ENCODE data around the gene SWSAP1.

The SWSAP1 gene

DNA sequence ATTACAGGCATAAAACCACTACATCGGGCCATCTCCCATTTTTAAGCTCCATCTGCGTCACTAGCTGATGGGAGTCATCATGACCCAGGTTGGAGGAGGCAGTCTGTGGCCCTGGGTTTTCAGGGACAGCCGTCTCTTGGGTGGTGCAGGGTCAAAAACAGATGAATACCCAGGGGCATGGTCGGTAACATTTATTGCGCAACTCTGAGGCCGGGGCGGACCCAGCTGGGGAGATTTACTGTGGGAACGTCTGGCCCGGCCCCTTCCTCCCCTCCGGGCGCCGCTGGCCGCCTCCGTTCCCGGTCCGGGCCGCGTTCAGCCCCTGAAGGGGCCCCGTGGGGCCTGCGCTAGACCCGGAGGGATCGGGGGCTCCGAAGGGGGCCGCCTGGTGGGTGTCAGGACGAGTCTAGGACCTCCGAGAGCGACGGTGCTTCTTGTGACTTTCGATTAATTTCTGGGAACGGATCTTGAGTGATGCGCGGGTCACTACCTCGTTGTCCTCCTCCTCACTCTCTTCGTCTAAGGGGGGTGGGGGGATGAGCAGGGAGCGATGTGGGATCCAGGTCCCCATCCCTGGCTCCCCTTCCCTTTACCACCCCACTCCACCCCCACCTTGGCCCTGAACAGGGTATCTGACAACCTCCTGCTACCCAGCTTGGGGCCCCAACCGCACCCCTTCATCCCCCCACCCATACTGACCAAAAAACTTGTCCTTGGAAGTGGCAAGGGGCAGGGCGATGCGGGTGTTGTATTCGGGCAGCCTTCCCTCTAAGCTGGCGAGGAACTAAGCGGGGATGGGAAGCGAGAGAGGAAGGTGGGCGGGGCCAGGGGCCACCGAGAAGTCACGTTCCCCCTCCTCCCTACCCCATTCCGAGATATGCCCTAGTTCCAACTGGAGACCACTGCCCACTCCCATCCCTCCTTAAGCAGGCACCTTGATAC lies 46.2 kb downstream of the SWSAP1 start:
- no CpG with 5 or more reads among the region's 46 CpGs for WGBS (ENCODE audit: extremely low coverage, insufficient coverage, insufficient read length)
- peak overlapping the region; percentile 1 for H4K91ac ChIP-seq (ENCODE audit: low read depth, low read length)

GRCh38 chr19:11421371-11422098 lies 47.1 kb downstream of the SWSAP1 start:
- Histone ChIP-seq H3K79me1 (ENCODE audit: low read length) (peaks cover 7% of the 10 kb centered on the region), H3K9me3 (ENCODE audit: insufficient read depth, low read depth, low read length) (peaks cover 13% of the 10 kb centered on the region), H2BK5ac (ENCODE audit: low read depth, low read length, poor library complexity) (no peak overlapping the region), H3K4me2 (ENCODE audit: low read length) (peak overlapping the region; percentile 15), H2AFZ (ENCODE audit: insufficient read depth, low read length, poor library complexity) (peak overlapping the region; percentile 12), H2BK12ac (ENCODE audit: low read length) (peak overlapping the region; percentile 25), H3K14ac (ENCODE audit: low read length) (no peak overlapping the region), H3K18ac (ENCODE audit: low read length) (peak overlapping the region; percentile 16), H2BK120ac (ENCODE audit: insufficient read depth, low read length, poor library complexity) (no peak overlapping the region), H4K12ac (ENCODE audit: low read depth, low read length) (peak overlapping the region; percentile 37), H3K27me3 (ENCODE audit: insufficient read depth, low read length) (peaks cover 8% of the 10 kb centered on the region), H3K9ac (ENCODE audit: low read length) (no peak overlapping the region), H3K79me2 (ENCODE audit: control insufficient read depth, insufficient read depth, low read length, poor library complexity) (peaks cover 2% of the 10 kb centered on the region), H3K4ac (ENCODE audit: low read depth, low read length) (no peak overlapping the region), H3K4me1 (ENCODE audit: control insufficient read depth in 1 of 2, insufficient read depth in 2 of 2, low read length in 2 of 2) (peaks cover 18 to 24% of the 10 kb centered on the region in 2 experiments), H3K23ac (ENCODE audit: low read length) (no peak overlapping the region), H2AK5ac (ENCODE audit: low read length) (no peak overlapping the region), H4K8ac (ENCODE audit: low read depth, low read length) (peak overlapping the region; percentile 12), H4K91ac (ENCODE audit: low read depth, low read length) (no peak overlapping the region), H3K36me3 (ENCODE audit: control insufficient read depth in 1 of 2, insufficient read depth in 2 of 2, low read length in 2 of 2) (no peaks in the 10 kb centered on the region), H3K27ac (ENCODE audit: low read depth, low read length) (no peak overlapping the region), H3K4me3 (ENCODE audit: low read depth, low read length) (peak overlapping the region; percentile 0)
- peak; percentile 45 to 64 for DNase-seq
- WGBS (ENCODE audit: extremely low coverage, insufficient coverage, insufficient read length) = no CpG with 5 or more reads among the region's 36 CpGs

More for the DNA sequence above, 46.2 kb downstream of the SWSAP1 start:
- H3K27ac ChIP-seq (ENCODE audit: low read depth, low read length) = no peak overlapping the region
- no peak overlapping the region for H3K9ac ChIP-seq (ENCODE audit: low read length)
- DNase-seq = peak; percentile 35 to 36
- no peak overlapping the region for H2BK5ac ChIP-seq (ENCODE audit: low read depth, low read length, poor library complexity)
- no peak overlapping the region for H2AFZ ChIP-seq (ENCODE audit: insufficient read depth, low read length, poor library complexity)
- H3K4ac ChIP-seq (ENCODE audit: low read depth, low read length) = no peak overlapping the region
- peaks cover 8% of the 10 kb centered on the region for H3K27me3 ChIP-seq (ENCODE audit: insufficient read depth, low read length)
- H3K23ac ChIP-seq (ENCODE audit: low read length) = no peak overlapping the region
- no peak overlapping the region for H3K14ac ChIP-seq (ENCODE audit: low read length)
- peak overlapping the region; percentile 46 for H3K4me2 ChIP-seq (ENCODE audit: low read length)
- peaks cover 18 to 24% of the 10 kb centered on the region in 2 experiments for H3K4me1 ChIP-seq (ENCODE audit: control insufficient read depth in 1 of 2, insufficient read depth in 2 of 2, low read length in 2 of 2)
- H3K9me3 ChIP-seq (ENCODE audit: insufficient read depth, low read depth, low read length) = peaks cover 13% of the 10 kb centered on the region
- H2BK12ac ChIP-seq (ENCODE audit: low read length) = peak overlapping the region; percentile 25
- no peak overlapping the region for H2BK120ac ChIP-seq (ENCODE audit: insufficient read depth, low read length, poor library complexity)
- peaks cover 2% of the 10 kb centered on the region for H3K79me2 ChIP-seq (ENCODE audit: control insufficient read depth, insufficient read depth, low read length, poor library complexity)
- H4K12ac ChIP-seq (ENCODE audit: low read depth, low read length) = no peak overlapping the region
- H3K79me1 ChIP-seq (ENCODE audit: low read length) = peaks cover 7% of the 10 kb centered on the region
- no peak overlapping the region for H2AK5ac ChIP-seq (ENCODE audit: low read length)
- no peaks in the 10 kb centered on the region for H3K36me3 ChIP-seq (ENCODE audit: control insufficient read depth in 1 of 2, insufficient read depth in 2 of 2, low read length in 2 of 2)
- peak overlapping the region; percentile 0 for H3K4me3 ChIP-seq (ENCODE audit: low read depth, low read length)
- H3K18ac ChIP-seq (ENCODE audit: low read length) = peak overlapping the region; percentile 16
- no peak overlapping the region for H4K8ac ChIP-seq (ENCODE audit: low read depth, low read length)

- H3K9ac ChIP-seq (ENCODE audit: low read length) = no peak overlapping the region
- H3K79me1 ChIP-seq (ENCODE audit: low read length) = peaks cover 7% of the 10 kb centered on the region
- H2BK12ac ChIP-seq (ENCODE audit: low read length) = no peak overlapping the region
- peak; percentile 78 to 83 for DNase-seq
- no peak overlapping the region for H4K12ac ChIP-seq (ENCODE audit: low read depth, low read length)
- H2AFZ ChIP-seq (ENCODE audit: insufficient read depth, low read length, poor library complexity) = peak overlapping the region; percentile 12
- no peak overlapping the region for H3K18ac ChIP-seq (ENCODE audit: low read length)
- H2BK5ac ChIP-seq (ENCODE audit: low read depth, low read length, poor library complexity) = no peak overlapping the region
- H3K14ac ChIP-seq (ENCODE audit: low read length) = no peak overlapping the region
- no peak overlapping the region for H2AK5ac ChIP-seq (ENCODE audit: low read length)
- peaks cover 13% of the 10 kb centered on the region for H3K9me3 ChIP-seq (ENCODE audit: insufficient read depth, low read depth, low read length)
- no peaks in the 10 kb centered on the region for H3K36me3 ChIP-seq (ENCODE audit: control insufficient read depth in 1 of 2, insufficient read depth in 2 of 2, low read length in 2 of 2)
- H3K4me1 ChIP-seq (ENCODE audit: control insufficient read depth in 1 of 2, insufficient read depth in 2 of 2, low read length in 2 of 2) = peaks cover 18 to 24% of the 10 kb centered on the region in 2 experiments
- peaks cover 2% of the 10 kb centered on the region for H3K79me2 ChIP-seq (ENCODE audit: control insufficient read depth, insufficient read depth, low read length, poor library complexity)
- H3K4me2 ChIP-seq (ENCODE audit: low read length) = peak overlapping the region; percentile 41
- no peak overlapping the region for H4K8ac ChIP-seq (ENCODE audit: low read depth, low read length)
- no peak overlapping the region for H3K23ac ChIP-seq (ENCODE audit: low read length)
- peaks cover 8% of the 10 kb centered on the region for H3K27me3 ChIP-seq (ENCODE audit: insufficient read depth, low read length)
- WGBS (ENCODE audit: extremely low coverage, insufficient coverage, insufficient read length) = no CpG with 5 or more reads among the region's 56 CpGs
- no peak overlapping the region for H4K91ac ChIP-seq (ENCODE audit: low read depth, low read length)
- H3K4ac ChIP-seq (ENCODE audit: low read depth, low read length) = no peak overlapping the region
- no peak overlapping the region for H3K4me3 ChIP-seq (ENCODE audit: low read depth, low read length)
- H2BK120ac ChIP-seq (ENCODE audit: insufficient read depth, low read length, poor library complexity) = no peak overlapping the region
- no peak overlapping the region for H3K27ac ChIP-seq (ENCODE audit: low read depth, low read length)
Measured at GRCh38 chr19:11422163-11423065, 47.9 kb downstream of the SWSAP1 start.

All from trophoblast cell (in vitro differentiated cells and primary cell).